BLaER1 treated with 17β-estradiol and CSF1 and Interleukin-3, amounts not matched to agents 10 nM and 100 nM (cell line): Measurements from ENCODE around the gene DTNBP1.

Experiments
- H3K27ac ChIP-seq, 11 experiments: shearing (Covaris generic); formaldehyde crosslinking; 2 replicates each; pipeline ENCODE4 v1.8.1; 2022
- H3K27me3 ChIP-seq, 11 experiments: shearing (Covaris generic); formaldehyde crosslinking; 2 replicates each; pipeline ENCODE4 v1.8.1; 2022
- H3K36me3 ChIP-seq, 11 experiments: shearing (Covaris generic); formaldehyde crosslinking; 2 replicates each; pipeline ENCODE4 v1.8.1; 2022
- H3K4me1 ChIP-seq, 10 experiments: shearing (Covaris generic); formaldehyde crosslinking; 2 replicates each; pipeline ENCODE4 v1.8.1; 2022
- H3K4me2 ChIP-seq, 11 experiments: shearing (Covaris generic); formaldehyde crosslinking; 2 replicates each; pipeline ENCODE4 v1.8.1; 2022
- H3K4me3 ChIP-seq, 10 experiments: shearing (Covaris generic); formaldehyde crosslinking; 2 replicates each; pipeline ENCODE4 v1.8.1; 2022
- H3K9ac ChIP-seq, 11 experiments: shearing (Covaris generic); formaldehyde crosslinking; 2 replicates each; pipeline ENCODE4 v1.8.1; 2022
- H3K9me3 ChIP-seq, 11 experiments: shearing (Covaris generic); formaldehyde crosslinking; replicated peaks in 1 of 11; 2 replicates each; pipeline ENCODE4 v1.8.1; 2022
- H4K20me1 ChIP-seq, 11 experiments: shearing (Covaris generic); formaldehyde crosslinking; 2 replicates each; pipeline ENCODE4 v1.8.1; 2022
- Cebpa-rat ChIP-seq, 11 experiments: shearing (Covaris generic); IDR thresholded peaks; 2 replicates each; pipeline ENCODE4 v1.8.1; 2022

The DTNBP1 gene

GRCh38 chr6:15689586-15690482, 27.0 kb upstream of the DTNBP1 start:
- Histone ChIP-seq H3K4me3 (no peak overlapping the region), H4K20me1 (no peaks in the 10 kb centered on the region), H3K27me3 (no peaks in the 10 kb centered on the region), H3K9me3 (peaks cover 0 to 6% (median 0%) of the 10 kb centered on the region in 11 experiments; a peak in 2 of 22 replicates), H3K4me2 (peak overlapping the region; percentile 34 to 89 (median 60); a peak in 17 of 22 replicates), H3K27ac (peak overlapping the region in 6 of 11 experiments; percentile 14 to 55 (median 44); a peak in 8 of 22 replicates), H3K9ac (0 out of 22 replicates have a peak overlapping the region, but pooled peaks of 2 of the 11 experiments have one; percentile 54 to 65), H3K36me3 (no peaks in the 10 kb centered on the region), H3K4me1 (peaks cover 22 to 31% (median 26%) of the 10 kb centered on the region in 10 experiments)
- TF ChIP-seq Cebpa-rat (IDR thresholded peaks at IDR 0.05) = no peak

GRCh38 chr6:15685619-15686018, 22.8 kb upstream of the DTNBP1 start:
- TF ChIP-seq Cebpa-rat (IDR thresholded peaks at IDR 0.05) = no peak
- Histone ChIP-seq H3K4me2 (no peak overlapping the region), H3K27ac (no peak overlapping the region)

GRCh38 chr6:15682965-15683822, 20.4 kb upstream of the DTNBP1 start:
- peak overlapping the region in 8 of 11 experiments; percentile 4 to 64 (median 45); a peak in 13 of 22 replicates for H3K27ac ChIP-seq
- no peaks in the 10 kb centered on the region for H4K20me1 ChIP-seq
- no peak for TF ChIP-seq Cebpa-rat (IDR thresholded peaks at IDR 0.05)
- H3K4me2 ChIP-seq = peak overlapping the region; percentile 65 to 81 (median 72)
- H3K9ac ChIP-seq = peak overlapping the region in 4 of 11 experiments; percentile 6 to 49 (median 41); a peak in 6 of 22 replicates
- H3K4me1 ChIP-seq = peaks cover 31 to 72% (median 50%) of the 10 kb centered on the region in 10 experiments
- peak overlapping the region in 2 of 10 experiments; percentile 9 to 23; a peak in 2 of 20 replicates for H3K4me3 ChIP-seq
- no peaks in the 10 kb centered on the region for H3K36me3 ChIP-seq
- H3K27me3 ChIP-seq = no peaks in the 10 kb centered on the region
- H3K9me3 ChIP-seq = peaks cover 0 to 11% (median 2%) of the 10 kb centered on the region in 11 experiments; a peak in 15 of 22 replicates

More at GRCh38 chr6:15685619-15686018, 22.8 kb upstream of the DTNBP1 start:
- H3K9me3 ChIP-seq = peaks cover 0 to 6% (median 0%) of the 10 kb centered on the region in 11 experiments; a peak in 2 of 22 replicates
- H4K20me1 ChIP-seq = no peaks in the 10 kb centered on the region
- peaks cover 42 to 57% (median 50%) of the 10 kb centered on the region in 10 experiments for H3K4me1 ChIP-seq
- no peak overlapping the region for H3K9ac ChIP-seq
- no peaks in the 10 kb centered on the region for H3K36me3 ChIP-seq
- H3K27me3 ChIP-seq = no peaks in the 10 kb centered on the region
- H3K4me3 ChIP-seq = no peak overlapping the region

- H3K9me3 ChIP-seq = peaks cover 8 to 22% (median 14%) of the 10 kb centered on the region in 11 experiments; a peak in 21 of 22 replicates
- no peak for TF ChIP-seq Cebpa-rat (IDR thresholded peaks at IDR 0.05)
- no peaks in the 10 kb centered on the region for H3K36me3 ChIP-seq
- H3K4me2 ChIP-seq = peak overlapping the region; percentile 6 to 81 (median 72); a peak in 21 of 22 replicates
- peak overlapping the region in 2 of 11 experiments; percentile 64; a peak in 3 of 22 replicates for H3K27ac ChIP-seq
- no peak overlapping the region for H3K4me3 ChIP-seq
- H3K9ac ChIP-seq = 0 out of 22 replicates have a peak overlapping the region, but pooled peaks of 1 of the 11 experiments have one; percentile 37
- H3K4me1 ChIP-seq = peaks cover 31 to 80% (median 57%) of the 10 kb centered on the region in 10 experiments
- H4K20me1 ChIP-seq = no peaks in the 10 kb centered on the region
- H3K27me3 ChIP-seq = no peaks in the 10 kb centered on the region
Measured at GRCh38 chr6:15681946-15682345, 19.1 kb upstream of the DTNBP1 start.

GRCh38 chr6:15678514-15678913, 15.7 kb upstream of the DTNBP1 start:
- Histone ChIP-seq H3K9me3 (peaks cover 8 to 36% (median 23%) of the 10 kb centered on the region in 11 experiments; a peak in 21 of 22 replicates), H3K36me3 (no peaks in the 10 kb centered on the region)
- no peak for TF ChIP-seq Cebpa-rat (IDR thresholded peaks at IDR 0.05)

GRCh38 chr6:15677822-15678221, 15.0 kb upstream of the DTNBP1 start:
- H3K9me3 ChIP-seq = peaks cover 8 to 36% (median 23%) of the 10 kb centered on the region in 11 experiments; a peak in 21 of 22 replicates
- H3K9ac ChIP-seq = no peak overlapping the region
- H3K27ac ChIP-seq = peak overlapping the region in 1 of 11 experiments; percentile 48; a peak in 1 of 22 replicates
- peak overlapping the region in 6 of 11 experiments; percentile 12 to 33 (median 20); a peak in 8 of 22 replicates for H3K4me2 ChIP-seq
- no peaks in the 10 kb centered on the region for H3K27me3 ChIP-seq
- no peak for TF ChIP-seq Cebpa-rat (IDR thresholded peaks at IDR 0.05)
- no peak overlapping the region for H3K4me3 ChIP-seq
- H3K36me3 ChIP-seq = no peaks in the 10 kb centered on the region
- no peaks in the 10 kb centered on the region for H4K20me1 ChIP-seq
- peaks cover 36 to 61% (median 52%) of the 10 kb centered on the region in 10 experiments for H3K4me1 ChIP-seq

More at GRCh38 chr6:15678514-15678913, 15.7 kb upstream of the DTNBP1 start:
- H3K27ac ChIP-seq = peak overlapping the region in 1 of 11 experiments; percentile 29; a peak in 1 of 22 replicates
- H3K4me2 ChIP-seq = peak overlapping the region in 5 of 11 experiments; percentile 12 to 22 (median 19); a peak in 5 of 22 replicates
- no peak overlapping the region for H3K9ac ChIP-seq
- no peak overlapping the region for H3K4me3 ChIP-seq
- H4K20me1 ChIP-seq = no peaks in the 10 kb centered on the region
- H3K27me3 ChIP-seq = no peaks in the 10 kb centered on the region
- H3K4me1 ChIP-seq = peaks cover 43 to 68% (median 58%) of the 10 kb centered on the region in 10 experiments

- Histone ChIP-seq H4K20me1 (no peaks in the 10 kb centered on the region), H3K27ac (peak overlapping the region in 5 of 11 experiments; percentile 6 to 30 (median 18); a peak in 8 of 22 replicates), H3K4me1 (peaks cover 30 to 48% (median 40%) of the 10 kb centered on the region in 10 experiments), H3K9ac (no peak overlapping the region), H3K27me3 (no peaks in the 10 kb centered on the region), H3K9me3 (peaks cover 8 to 36% (median 23%) of the 10 kb centered on the region in 11 experiments; a peak in 21 of 22 replicates), H3K4me3 (no peak overlapping the region), H3K36me3 (no peaks in the 10 kb centered on the region), H3K4me2 (peak overlapping the region in 10 of 11 experiments; percentile 2 to 82 (median 46); a peak in 18 of 22 replicates)
- no peak for TF ChIP-seq Cebpa-rat (IDR thresholded peaks at IDR 0.05)
Measured at GRCh38 chr6:15675536-15676220, 12.8 kb upstream of the DTNBP1 start.
